DND-41 (cell line): ENCODE data around the gene PNPLA2.
A peak's percentile ranks its signal among the peaks of the same experiment; 100 is the strongest.

Experiments used
- ATAC-seq: fragments of 200-7000 bp; cut with Tn5 transposase; 3 replicates; pipeline ENCODE4 v1.9.1; 2021; ENCODE audit warnings: low read depth; ENCODE audit not compliant: insufficient read depth
- DNase-seq: peaks from one replicate; pipeline ENCODE4 v3.0.0-alpha.2; 2020
- H2AFZ ChIP-seq: 2 replicates; pipeline ENCODE4 v1.6.0; 2012; ENCODE audit warnings: low read depth, low read length
- H3K27ac ChIP-seq: 2 replicates; pipeline ENCODE4 v1.5.1; 2012; ENCODE audit warnings: low read length, inconsistent platforms
- H3K27me3 ChIP-seq: fragments of 200-600 bp; sonication (generic); 2 replicates; pipeline ENCODE4 v1.6.0; 2012; ENCODE audit warnings: low read length, mild to moderate bottlenecking, inconsistent platforms; ENCODE audit not compliant: insufficient read depth, poor library complexity
- H3K36me3 ChIP-seq: 2 replicates; pipeline ENCODE4 v1.5.1; 2012; ENCODE audit warnings: low read length, inconsistent platforms; ENCODE audit not compliant: insufficient read depth
- H3K4me1 ChIP-seq: 2 replicates; pipeline ENCODE4 v1.5.1; 2012; ENCODE audit warnings: mild to moderate bottlenecking, low read length; ENCODE audit not compliant: insufficient read depth
- H3K4me2 ChIP-seq: 2 replicates; pipeline ENCODE4 v1.6.0; 2012; ENCODE audit warnings: mild to moderate bottlenecking, moderate library complexity, low read length, inconsistent platforms; ENCODE audit not compliant: insufficient read depth
- H3K4me3 ChIP-seq, 2 experiments: fragments of 200-600 bp in 1 of 2; shearing (Covaris generic) in 1 of 2; 2 replicates each; pipeline ENCODE4 v1.5.1; 2012 to 2016; ENCODE audit warnings: inconsistent platforms in 2 of 2, low read length in 2 of 2, mild to moderate bottlenecking in 2 of 2, low read depth in 1 of 2, moderate library complexity in 1 of 2
- H3K79me2 ChIP-seq: 2 replicates; pipeline ENCODE4 v1.6.0; 2012; ENCODE audit warnings: low read length, inconsistent platforms; ENCODE audit not compliant: insufficient read depth
- H3K9ac ChIP-seq: 2 replicates; pipeline ENCODE4 v1.6.0; 2012; ENCODE audit warnings: low read depth, mild to moderate bottlenecking, inconsistent platforms, low read length, moderate library complexity
- H3K9me3 ChIP-seq: 2 replicates; pipeline ENCODE4 v1.5.1; 2012; ENCODE audit warnings: low read length, moderate library complexity, mild to moderate bottlenecking, inconsistent platforms; ENCODE audit not compliant: insufficient read depth, severe bottlenecking
- H4K20me1 ChIP-seq: 2 replicates; pipeline ENCODE4 v1.6.0; 2012; ENCODE audit warnings: low read length; ENCODE audit not compliant: insufficient read depth
- CTCF ChIP-seq: IDR thresholded peaks from 2 replicates; pipeline ENCODE4 v1.5.1; 2012; ENCODE audit warnings: borderline replicate concordance, low read length, moderate library complexity, mild to moderate bottlenecking; ENCODE audit not compliant: poor library complexity, severe bottlenecking; ENCODE audit errors: extremely low read depth
- EZH2 ChIP-seq: IDR thresholded peaks from 3 replicates; pipeline ENCODE4 v1.6.1; 2012; ENCODE audit warnings: borderline replicate concordance, low read depth, mild to moderate bottlenecking, moderate library complexity, low read length, inconsistent platforms; ENCODE audit not compliant: severe bottlenecking

The PNPLA2 gene

GRCh38 chr11:831961-832528 lies 13.3 kb downstream of the PNPLA2 start:
- Histone ChIP-seq H3K27ac (no peak overlapping the region), H4K20me1 (peaks cover 17% of the 10 kb centered on the region), H3K4me2 (peak overlapping the region; percentile 59), H3K79me2 (no peaks in the 10 kb centered on the region), H3K4me1 (peaks cover 22% of the 10 kb centered on the region), H2AFZ (no peak overlapping the region), H3K36me3 (peaks cover 4% of the 10 kb centered on the region), H3K9ac (peak overlapping the region; percentile 41), H3K4me3 (peak overlapping the region in 1 of 2 experiments; percentile 49; a peak in 2 of 4 replicates), H3K27me3 (peaks cover 41% of the 10 kb centered on the region), H3K9me3 (no peaks in the 10 kb centered on the region)
- DNase-seq (no peak), ATAC-seq (no peak)
- TF ChIP-seq EZH2 (no peak), CTCF (no peak)

- TF ChIP-seq EZH2, result no peak
- TF ChIP-seq CTCF, result no peak
- peaks cover 17% of the 10 kb centered on the region for H3K4me1 ChIP-seq
Measured at GRCh38 chr11:832529-833113, 13.9 kb downstream of the PNPLA2 start, which contains the start of gene CD151. CD151 (plus strand) TSS chr11:832952; CDS start chr11:836070, 3,118 bp downstream.

GRCh38 chr11:833114-833791 lies 14.5 kb downstream of the PNPLA2 start:
- no peaks in the 10 kb centered on the region for H3K9me3 ChIP-seq
- ATAC-seq (no peak), DNase-seq (no peak)
- H4K20me1 ChIP-seq, result peaks cover 10% of the 10 kb centered on the region
- H2AFZ ChIP-seq, result no peak overlapping the region
- peaks cover 29% of the 10 kb centered on the region for H3K27me3 ChIP-seq
- peak overlapping the region; percentile 11 to 51; a peak in 3 of 4 replicates for H3K4me3 ChIP-seq
- peak overlapping the region; percentile 60 for H3K4me2 ChIP-seq
- H3K9ac ChIP-seq, result peak overlapping the region; percentile 53; the same call in 1 of the 2 replicates
- no peak overlapping the region for H3K27ac ChIP-seq
- no peaks in the 10 kb centered on the region for H3K79me2 ChIP-seq
- H3K36me3 ChIP-seq, result peaks cover 16% of the 10 kb centered on the region
- H3K4me1 ChIP-seq, result peaks cover 15% of the 10 kb centered on the region
- TF ChIP-seq CTCF (no peak), EZH2 (no peak)

More at GRCh38 chr11:832529-833113, 13.9 kb downstream of the PNPLA2 start, which contains the start of gene CD151:
- Histone ChIP-seq H3K27ac (no peak within 1 kb of the TSS), H3K4me3 (peak within 1 kb of the TSS; percentile 11 to 51; a peak in 3 of 4 replicates), H4K20me1 (peaks cover 14% of the 10 kb centered on the region), H3K79me2 (no peaks in the 10 kb centered on the region), H3K4me2 (peak within 1 kb of the TSS; percentile 60), H2AFZ (peak within 1 kb of the TSS; percentile 38; the same call in 1 of the 2 replicates), H3K27me3 (peaks cover 35% of the 10 kb centered on the region), H3K9me3 (no peaks in the 10 kb centered on the region), H3K36me3 (peaks cover 10% of the 10 kb centered on the region), H3K9ac (peak within 1 kb of the TSS; percentile 53)
- ATAC-seq (peak; percentile 68), DNase-seq (no peak)
